ENCODE measurements around the gene CKS1B. TPM values are rescaled to one million over a fixed set of nuclear protein-coding genes. Genes with fewer than 3 reads are reported as not detected.
"Not testable (repeated sequence)": the region's sequence is repeated elsewhere in the genome, so short reads cannot be mapped to it uniquely, and the experiment has no call there.

The CKS1B gene
- total and polyA plus RNA-seq, 9 of the 15 experiments (the other 6 are each of a cell fraction or from before 2014, with no cell fraction given): 215 to 1,103 (median 460) TPM

GRCh38 chr1:154977762-154978161, 3.3 kb downstream of the CKS1B start:
- H3K9ac ChIP-seq (ENCODE audit: insufficient read depth in 1 of 2, low read depth in 2 of 2, low read length in 2 of 2): peak overlapping the region in 1 of 2 experiments; percentile 97; a peak in 2 of 4 replicates
- H3K4me2 ChIP-seq (ENCODE audit: insufficient read depth, low read length): peak overlapping the region; percentile 98; the same call in 1 of the 2 replicates
- BruUV-seq (replicated peaks); H2AFZ ChIP-seq (ENCODE audit: low read depth, low read length); FAIRE-seq; H3K27me3 ChIP-seq (ENCODE audit: control insufficient read depth in 2 of 2, insufficient read depth in 2 of 2, low read length in 2 of 2); in situ Hi-C loops (cut with MboI); H4K20me1 ChIP-seq (replicated peaks; ENCODE audit: control insufficient read depth, insufficient read depth, low read length); DNase-seq (ENCODE audit: extremely low read depth in 1 of 4, low spot score in 3 of 4); CTCF ChIA-PET (ENCODE audit: low intra/inter-chr PET ratio); H3K9me3 ChIP-seq (replicated peaks; ENCODE audit: control insufficient read depth, insufficient read depth, low read depth, low read length); intact Hi-C loops (cut with micrococcal nuclease); ATAC-seq; H3K9me1 ChIP-seq (ENCODE audit: control insufficient read depth, insufficient read depth, low read length): not testable (repeated sequence)
- peaks cover 36% of the 10 kb centered on the region for H3K36me3 ChIP-seq (ENCODE audit: control insufficient read depth, insufficient read depth, low read length)
- peaks cover 65% of the 10 kb centered on the region for H3K79me2 ChIP-seq (ENCODE audit: control insufficient read depth, insufficient read depth, low read length)
- peak overlapping the region; percentile 10; the same call in 1 of the 2 replicates for H3K4me3 ChIP-seq
- 25% methylated on average over 3 of the region's 3 CpGs for whole genome bisulfite sequencing (ENCODE audit: insufficient coverage, low coverage, missing lambda C conversion rate)
- POLR2A ChIA-PET: interaction anchor here (1.3 to 8.3 kb wide), 5 partner anchors 12 to 296 kb away, joined by 3 to 80 read pairs (median 16); partner anchors contain the start of genes CLK2, LENEP and PYGO2
- peaks cover 22% of the 10 kb centered on the region in 2 experiments for H3K4me1 ChIP-seq (replicated peaks in 1 of 2; ENCODE audit: control insufficient read depth in 2 of 2, insufficient read depth in 2 of 2, low read length in 2 of 2)
- TF ChIP-seq SPI1 (IDR thresholded peaks at IDR 0.05; ENCODE audit: borderline replicate concordance, low read depth, low read length): peak; percentile 28; the same call in 1 of the 2 replicates
- H3K27ac ChIP-seq (ENCODE audit: extremely low read depth, low read depth, low read length): peak overlapping the region; percentile 99; the same call in 2 of the 3 replicates

- Histone ChIP-seq H3K4me3 (no peak overlapping the region), H3K9me1 (ENCODE audit: control insufficient read depth, insufficient read depth, low read length) (no peaks in the 10 kb centered on the region), H3K9ac (ENCODE audit: insufficient read depth in 1 of 2, low read depth in 2 of 2, low read length in 2 of 2) (no peak overlapping the region), H4K20me1 (replicated peaks; ENCODE audit: control insufficient read depth, insufficient read depth, low read length) (no peaks in the 10 kb centered on the region), H3K27ac (ENCODE audit: extremely low read depth, low read depth, low read length) (no peak overlapping the region), H3K36me3 (ENCODE audit: control insufficient read depth, insufficient read depth, low read length) (peaks cover 36% of the 10 kb centered on the region), H2AFZ (ENCODE audit: low read depth, low read length) (no peak overlapping the region), H3K79me2 (ENCODE audit: control insufficient read depth, insufficient read depth, low read length) (peaks cover 64% of the 10 kb centered on the region), H3K27me3 (ENCODE audit: control insufficient read depth in 2 of 2, insufficient read depth in 2 of 2, low read length in 2 of 2) (no peaks in the 10 kb centered on the region), H3K9me3 (replicated peaks; ENCODE audit: control insufficient read depth, insufficient read depth, low read depth, low read length) (no peaks in the 10 kb centered on the region), H3K4me2 (ENCODE audit: insufficient read depth, low read length) (no peak overlapping the region), H3K4me1 (replicated peaks in 1 of 2; ENCODE audit: control insufficient read depth in 2 of 2, insufficient read depth in 2 of 2, low read length in 2 of 2) (peaks cover 17 to 20% of the 10 kb centered on the region in 2 experiments)
- FAIRE-seq (no peak), DNase-seq (ENCODE audit: extremely low read depth in 1 of 4, low spot score in 3 of 4) (no peak), ATAC-seq (no peak)
- intact Hi-C loops (cut with micrococcal nuclease) (no loop called here), in situ Hi-C loops (cut with MboI) (no loop called here)
- WGBS (ENCODE audit: insufficient coverage, low coverage, missing lambda C conversion rate): 91% methylated on average over 3 of the region's 3 CpGs
- BruUV-seq (replicated peaks): no TSS peak
- CTCF ChIA-PET (ENCODE audit: low intra/inter-chr PET ratio): no interaction called here
- POLR2A ChIA-PET: interaction anchor here (1.6 to 2.4 kb wide), 2 partner anchors 12 to 15 kb away, joined by 4 to 16 read pairs; partner anchors contain the start of gene LENEP
- TF ChIP-seq GTF2B (IDR thresholded peaks at IDR 0.05; ENCODE audit: extremely low read depth, insufficient read length): no peak
- TF ChIP-seq HMG20A (CRISPR knock-in tag; conservative IDR thresholded peaks at IDR 0.05): no peak
- TF ChIP-seq ARID3A (IDR thresholded peaks at IDR 0.05; ENCODE audit: borderline replicate concordance, low read depth, low read length): no peak
Observed at GRCh38 chr1:154978360-154978759, 3.9 kb downstream of the CKS1B start.
